Stomach (tissue), 4 donors: ENCODE results near the gene NFU1.

Experiments
- CTCF ChIP-seq, 7 experiments: fragments of 450-650 bp in 4 of 7; fragments of 200-600 bp in 3 of 7; sonication (generic) in 3 of 7; IDR thresholded peaks; one replicate each; pipeline ENCODE4 v1.5.1; 2016 to 2019; ENCODE audit warnings: antibody characterized with exemption in 7 of 7, control low read depth in 2 of 7, mild to moderate bottlenecking in 1 of 7
- EP300 ChIP-seq: sonication (generic); formaldehyde crosslinking; IDR thresholded peaks from one replicate; pipeline ENCODE4 v1.6.1; 2017; ENCODE audit warnings: antibody characterized with exemption
- POLR2A ChIP-seq, 4 donors: fragments of 450-650 bp; IDR thresholded peaks; one replicate each; pipeline ENCODE4 v1.6.1; 2016; ENCODE audit warnings: antibody characterized with exemption in 4 of 4, control low read depth in 2 of 4, mild to moderate bottlenecking in 1 of 4, moderate library complexity in 1 of 4

GRCh38 chr2:69411120-69411519, 26.1 kb downstream of the NFU1 start:
- no peak for TF ChIP-seq CTCF (IDR thresholded peaks at IDR 0.05)
- TF ChIP-seq POLR2A (IDR thresholded peaks at IDR 0.05) = no peak
- TF ChIP-seq EP300 = no peak
